Measurements from ENCODE around the gene SLC7A4.

The SLC7A4 gene

GRCh38 chr22:20996598-20997535 is 35.5 kb downstream of the SLC7A4 start:
- DNase-seq (ENCODE audit: low spot score), result no peak
- in situ Hi-C loops (cut with MboI; ENCODE audit: low pct_unique_long_range_greater_than_20kb, low sequenced_read_pairs, unreplicated experiment), result no loop called here
- TF ChIP-seq CTCF (IDR thresholded peaks at IDR 0.05; ENCODE audit: extremely low read depth, insufficient read depth, missing control alignments), result no peak

- DNase-seq (ENCODE audit: low spot score), result no peak
- no peak for TF ChIP-seq CTCF (IDR thresholded peaks at IDR 0.05; ENCODE audit: extremely low read depth, insufficient read depth, missing control alignments)
- in situ Hi-C loops (cut with MboI; ENCODE audit: low pct_unique_long_range_greater_than_20kb, low sequenced_read_pairs, unreplicated experiment), result no loop called here
These were observed 36.3 kb downstream of the SLC7A4 start for GRCh38 chr22:20996031-20996410.

GRCh38 chr22:20995329-20996030 is 36.9 kb downstream of the SLC7A4 start:
- no peak for DNase-seq (ENCODE audit: low spot score)
- in situ Hi-C loops (cut with MboI; ENCODE audit: low pct_unique_long_range_greater_than_20kb, low sequenced_read_pairs, unreplicated experiment), result no loop called here
- no peak for TF ChIP-seq CTCF (IDR thresholded peaks at IDR 0.05; ENCODE audit: extremely low read depth, insufficient read depth, missing control alignments)

GRCh38 chr22:20994902-20995241 is 37.5 kb downstream of the SLC7A4 start:
- in situ Hi-C loops (cut with MboI; ENCODE audit: low pct_unique_long_range_greater_than_20kb, low sequenced_read_pairs, unreplicated experiment), result no loop called here
- no peak for TF ChIP-seq CTCF (IDR thresholded peaks at IDR 0.05; ENCODE audit: extremely low read depth, insufficient read depth, missing control alignments)
- no peak for DNase-seq (ENCODE audit: low spot score)

- in situ Hi-C loops (cut with MboI; ENCODE audit: low pct_unique_long_range_greater_than_20kb, low sequenced_read_pairs, unreplicated experiment), result no loop called here
- no peak for DNase-seq (ENCODE audit: low spot score)
- no peak for TF ChIP-seq CTCF (IDR thresholded peaks at IDR 0.05; ENCODE audit: extremely low read depth, insufficient read depth, missing control alignments)
These were observed 38.0 kb downstream of the SLC7A4 start for GRCh38 chr22:20994128-20994901.

Measured in GM13977 (cell line).